HEK293 (cell line): ENCODE results near the gene TMEM252.
A peak's percentile ranks its signal among the peaks of the same experiment; 100 is the strongest.

ENCODE experiments used
- CTCF ChIP-seq: fragments of 450-650 bp; formaldehyde crosslinking; IDR thresholded peaks from 2 replicates; pipeline ENCODE4 v1.5.1; 2016; ENCODE audit warnings: missing biosample characterization, missing genetic modification characterization
- HOXA7 ChIP-seq: sonication (generic); formaldehyde crosslinking; IDR thresholded peaks from 2 replicates; pipeline ENCODE4 v1.8.1; 2022; ENCODE audit warnings: missing genetic modification reagents, borderline replicate concordance
- INSM2 ChIP-seq: fragments of 450-650 bp; formaldehyde crosslinking; IDR thresholded peaks from 2 replicates; pipeline ENCODE4 v1.5.1; 2016; ENCODE audit warnings: missing biosample characterization, missing genetic modification characterization
- KLF10 ChIP-seq: fragments of 450-650 bp; IDR thresholded peaks from 2 replicates; pipeline ENCODE4 v1.5.1; 2018; ENCODE audit warnings: missing biosample characterization, mild to moderate bottlenecking, missing genetic modification characterization
- MZF1 ChIP-seq: fragments of 450-650 bp; formaldehyde crosslinking; IDR thresholded peaks from 2 replicates; pipeline ENCODE4 v1.5.1; 2017; ENCODE audit warnings: missing biosample characterization, missing genetic modification characterization, borderline replicate concordance
- SCRT1 ChIP-seq: fragments of 450-650 bp; formaldehyde crosslinking; IDR thresholded peaks from 2 replicates; pipeline ENCODE4 v1.5.1; 2016; ENCODE audit warnings: missing biosample characterization, missing genetic modification characterization, borderline replicate concordance
- TRIM28 ChIP-seq: IDR thresholded peaks from 2 replicates; pipeline ENCODE4 v1.6.1; 2011; ENCODE audit warnings: low read length, control low read depth, borderline replicate concordance
- ZBTB48 ChIP-seq: fragments of 450-650 bp; formaldehyde crosslinking; IDR thresholded peaks from 2 replicates; pipeline ENCODE4 v1.5.1; 2016; ENCODE audit warnings: missing biosample characterization, missing genetic modification characterization
- ZBTB8A ChIP-seq: fragments of 450-650 bp; formaldehyde crosslinking; IDR thresholded peaks from 2 replicates; pipeline ENCODE4 v1.5.1; 2016; ENCODE audit warnings: missing biosample characterization, missing genetic modification characterization
- ZNF112 ChIP-seq: fragments of 450-650 bp; formaldehyde crosslinking; IDR thresholded peaks from 2 replicates; pipeline ENCODE4 v1.5.0; 2017; ENCODE audit warnings: missing biosample characterization, missing genetic modification characterization
- ZNF18 ChIP-seq: fragments of 450-650 bp; formaldehyde crosslinking; IDR thresholded peaks from 2 replicates; pipeline ENCODE4 v1.5.1; 2016; ENCODE audit warnings: missing biosample characterization, missing genetic modification characterization
- ZNF184 ChIP-seq: fragments of 450-650 bp; IDR thresholded peaks from 2 replicates; pipeline ENCODE4 v1.5.1; 2018; ENCODE audit warnings: missing biosample characterization, mild to moderate bottlenecking, missing genetic modification characterization
- ZNF223 ChIP-seq: fragments of 450-650 bp; formaldehyde crosslinking; IDR thresholded peaks from 2 replicates; pipeline ENCODE4 v1.5.1; 2016; ENCODE audit warnings: missing biosample characterization, missing genetic modification characterization
- ZNF26 ChIP-seq: fragments of 450-650 bp; formaldehyde crosslinking; IDR thresholded peaks from 2 replicates; pipeline ENCODE4 v1.5.1; 2016; ENCODE audit warnings: missing biosample characterization, missing genetic modification characterization
- ZNF354C ChIP-seq: fragments of 450-650 bp; formaldehyde crosslinking; IDR thresholded peaks from 2 replicates; pipeline ENCODE4 v1.5.1; 2016; ENCODE audit warnings: missing biosample characterization, missing genetic modification characterization, low read depth, borderline replicate concordance
- ZNF521 ChIP-seq: fragments of 450-650 bp; formaldehyde crosslinking; IDR thresholded peaks from 2 replicates; pipeline ENCODE4 v1.5.1; 2017; ENCODE audit warnings: missing biosample characterization, mild to moderate bottlenecking, missing genetic modification characterization
- ZNF549 ChIP-seq: fragments of 450-650 bp; IDR thresholded peaks from 2 replicates; pipeline ENCODE4 v1.5.1; 2018; ENCODE audit warnings: missing biosample characterization, missing genetic modification characterization, mild to moderate bottlenecking, inconsistent platforms, moderate library complexity
- ZNF561 ChIP-seq: fragments of 450-650 bp; IDR thresholded peaks from 2 replicates; pipeline ENCODE4 v1.5.1; 2018; ENCODE audit warnings: missing biosample characterization, missing genetic modification characterization, borderline replicate concordance
- ZNF623 ChIP-seq: fragments of 450-650 bp; formaldehyde crosslinking; IDR thresholded peaks from 2 replicates; pipeline ENCODE4 v1.5.1; 2016; ENCODE audit warnings: missing biosample characterization, missing genetic modification characterization
- ZNF629 ChIP-seq: fragments of 450-650 bp; formaldehyde crosslinking; IDR thresholded peaks from 2 replicates; pipeline ENCODE4 v1.5.1; 2017; ENCODE audit warnings: missing biosample characterization, missing genetic modification characterization
- ZNF645 ChIP-seq: fragments of 450-650 bp; formaldehyde crosslinking; IDR thresholded peaks from 2 replicates; pipeline ENCODE4; 2016; ENCODE audit warnings: missing biosample characterization, missing genetic modification characterization
- ZNF654 ChIP-seq: fragments of 450-650 bp; formaldehyde crosslinking; IDR thresholded peaks from 2 replicates; pipeline ENCODE4 v1.5.1; 2016; ENCODE audit warnings: low read depth, missing biosample characterization, missing genetic modification characterization
- ZNF660 ChIP-seq: fragments of 450-650 bp; IDR thresholded peaks from 2 replicates; pipeline ENCODE4 v1.5.1; 2018; ENCODE audit warnings: missing biosample characterization, mild to moderate bottlenecking, missing genetic modification characterization
- ZNF664 ChIP-seq: fragments of 450-650 bp; formaldehyde crosslinking; IDR thresholded peaks from 2 replicates; pipeline ENCODE4 v1.5.1; 2016; ENCODE audit warnings: missing biosample characterization, missing genetic modification characterization
- ZNF670 ChIP-seq: fragments of 450-650 bp; formaldehyde crosslinking; IDR thresholded peaks from 2 replicates; pipeline ENCODE4 v1.5.1; 2016; ENCODE audit warnings: missing biosample characterization, missing genetic modification characterization, low read depth
- ZNF692 ChIP-seq: fragments of 450-650 bp; formaldehyde crosslinking; IDR thresholded peaks from 2 replicates; pipeline ENCODE4 v1.5.1; 2016; ENCODE audit warnings: missing biosample characterization, missing genetic modification characterization
- ZNF701 ChIP-seq: fragments of 450-650 bp; formaldehyde crosslinking; IDR thresholded peaks from 2 replicates; pipeline ENCODE4 v1.5.1; 2016; ENCODE audit warnings: missing biosample characterization, missing genetic modification characterization
- ZNF776 ChIP-seq: fragments of 450-650 bp; formaldehyde crosslinking; IDR thresholded peaks from 2 replicates; pipeline ENCODE4 v1.5.0; 2017; ENCODE audit warnings: missing biosample characterization, missing genetic modification characterization, borderline replicate concordance
- ZNF791 ChIP-seq: fragments of 450-650 bp; formaldehyde crosslinking; IDR thresholded peaks from 2 replicates; pipeline ENCODE4 v1.5.1; 2016; ENCODE audit warnings: missing biosample characterization, missing genetic modification characterization
- ZNF837 ChIP-seq: fragments of 450-650 bp; formaldehyde crosslinking; IDR thresholded peaks from 2 replicates; pipeline ENCODE4 v1.5.1; 2016; ENCODE audit warnings: missing biosample characterization, missing genetic modification characterization
- ZSCAN30 ChIP-seq: fragments of 450-650 bp; IDR thresholded peaks from 2 replicates; pipeline ENCODE4 v1.5.1; 2018; ENCODE audit warnings: missing biosample characterization, mild to moderate bottlenecking, missing genetic modification characterization, moderate library complexity

Gene TMEM252

GRCh38 chr9:68584189-68585033 lies 43.7 kb upstream of the TMEM252 start (continued):
- TF ChIP-seq ZNF184 (tag by site-specific recombination) (no peak), ZNF18 (tag by site-specific recombination) (no peak), ZNF660 (peak; percentile 69; the same call in 1 of the 2 replicates), ZNF112 (tag by site-specific recombination) (no peak), ZNF791 (tag by site-specific recombination) (no peak), ZNF561 (tag by site-specific recombination) (no peak), ZNF670 (tag by site-specific recombination) (no peak), SCRT1 (tag by site-specific recombination) (no peak), ZBTB48 (tag by site-specific recombination) (no peak), ZNF549 (tag by site-specific recombination) (no peak), ZNF645 (tag by site-specific recombination) (no peak), CTCF (tag by site-specific recombination) (peak; percentile 74), INSM2 (tag by site-specific recombination) (no peak), ZNF837 (tag by site-specific recombination) (no peak), ZNF623 (tag by site-specific recombination) (no peak), ZNF223 (tag by site-specific recombination) (no peak), ZNF654 (tag by site-specific recombination) (peak; percentile 95), ZNF26 (tag by site-specific recombination) (no peak), TRIM28 (no peak), ZNF692 (tag by site-specific recombination) (no peak), HOXA7 (no peak), ZNF701 (no peak), ZNF354C (tag by site-specific recombination) (no peak), MZF1 (no peak), ZSCAN30 (0 out of 2 replicates have a peak, but pooled peaks have one; percentile 44), ZNF629 (tag by site-specific recombination) (0 out of 2 replicates have a peak, but pooled peaks have one; percentile 34), ZBTB8A (tag by site-specific recombination) (no peak), ZNF776 (tag by site-specific recombination) (no peak), ZNF664 (tag by site-specific recombination) (no peak), KLF10 (no peak), ZNF521 (tag by site-specific recombination) (no peak)
